Measurements from ENCODE around the gene NCL.
"Not testable (repeated sequence)": the region's sequence is repeated elsewhere in the genome, so short reads cannot be mapped to it uniquely, and the experiment has no call there.

DNA sequence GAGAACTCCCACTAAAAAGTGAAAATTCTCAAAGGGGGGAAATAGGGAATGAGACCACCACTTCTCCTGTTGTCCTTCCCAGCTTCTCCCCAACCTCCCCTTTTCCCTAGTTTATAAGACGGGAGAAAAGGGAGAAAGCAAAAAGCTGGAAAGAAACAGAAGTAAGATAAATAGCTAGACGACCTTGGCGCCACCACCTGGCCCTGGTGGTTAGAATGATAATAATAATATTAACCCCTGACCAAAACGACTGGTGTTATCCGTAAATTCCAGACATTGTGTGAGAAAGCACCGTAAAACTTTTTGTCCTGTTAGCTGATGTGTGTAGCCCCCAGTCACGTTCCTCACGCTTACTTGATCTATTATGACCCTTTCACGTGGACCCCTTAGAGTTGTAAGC is 56.0 kb downstream of the NCL start:
- not testable (repeated sequence) for TF ChIP-seq KLF16 (CRISPR knock-in tag; IDR thresholded peaks at IDR 0.05); ZBTB8A (CRISPR knock-in tag; IDR thresholded peaks at IDR 0.05; ENCODE audit: borderline replicate concordance, low read depth); SMC3 (IDR thresholded peaks at IDR 0.05; ENCODE audit: low read length); MBD4 (IDR thresholded peaks at IDR 0.05; ENCODE audit: borderline replicate concordance, low read length); RFX5 (IDR thresholded peaks at IDR 0.05; ENCODE audit: low read depth, low read length); TRIM24 (CRISPR knock-in tag; IDR thresholded peaks at IDR 0.05); CEBPG (CRISPR knock-in tag; IDR thresholded peaks at IDR 0.05); ZNF629 (CRISPR knock-in tag; conservative IDR thresholded peaks at IDR 0.05)
- TF ChIP-seq, protein P1, sequence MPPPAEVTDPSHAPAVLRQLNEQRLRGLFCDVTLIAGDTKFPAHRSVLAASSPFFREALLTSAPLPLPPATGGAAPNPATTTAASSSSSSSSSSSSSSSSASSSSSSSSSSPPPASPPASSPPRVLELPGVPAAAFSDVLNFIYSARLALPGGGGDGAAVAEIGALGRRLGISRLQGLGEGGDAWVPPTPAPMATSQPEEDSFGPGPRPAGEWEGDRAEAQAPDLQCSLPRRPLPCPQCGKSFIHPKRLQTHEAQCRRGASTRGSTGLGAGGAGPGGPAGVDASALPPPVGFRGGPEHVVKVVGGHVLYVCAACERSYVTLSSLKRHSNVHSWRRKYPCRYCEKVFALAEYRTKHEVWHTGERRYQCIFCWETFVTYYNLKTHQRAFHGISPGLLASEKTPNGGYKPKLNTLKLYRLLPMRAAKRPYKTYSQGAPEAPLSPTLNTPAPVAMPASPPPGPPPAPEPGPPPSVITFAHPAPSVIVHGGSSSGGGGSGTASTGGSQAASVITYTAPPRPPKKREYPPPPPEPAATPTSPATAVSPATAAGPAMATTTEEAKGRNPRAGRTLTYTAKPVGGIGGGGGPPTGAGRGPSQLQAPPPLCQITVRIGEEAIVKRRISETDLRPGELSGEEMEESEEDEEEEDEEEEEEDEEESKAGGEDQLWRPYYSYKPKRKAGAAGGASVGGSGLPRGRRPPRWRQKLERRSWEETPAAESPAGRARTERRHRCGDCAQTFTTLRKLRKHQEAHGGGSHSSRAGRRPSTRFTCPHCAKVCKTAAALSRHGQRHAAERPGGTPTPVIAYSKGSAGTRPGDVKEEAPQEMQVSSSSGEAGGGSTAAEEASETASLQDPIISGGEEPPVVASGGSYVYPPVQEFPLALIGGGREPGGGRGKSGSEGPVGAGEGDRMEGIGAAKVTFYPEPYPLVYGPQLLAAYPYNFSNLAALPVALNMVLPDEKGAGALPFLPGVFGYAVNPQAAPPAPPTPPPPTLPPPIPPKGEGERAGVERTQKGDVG (CRISPR knock-in tag; IDR thresholded peaks at IDR 0.05; ENCODE audit: borderline replicate concordance) = not testable (repeated sequence)
- TF ChIP-seq, protein P2, sequence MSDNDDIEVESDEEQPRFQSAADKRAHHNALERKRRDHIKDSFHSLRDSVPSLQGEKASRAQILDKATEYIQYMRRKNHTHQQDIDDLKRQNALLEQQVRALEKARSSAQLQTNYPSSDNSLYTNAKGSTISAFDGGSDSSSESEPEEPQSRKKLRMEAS (IDR thresholded peaks at IDR 0.05) = not testable (repeated sequence)

Data from HepG2 (cell line).